Ishikawa (cell line): ENCODE data around the gene PCDHA8.

Experiments
- CEBPB ChIP-seq: IDR thresholded peaks from 2 replicates; pipeline ENCODE4 v1.6.1; 2012
- CREB1 ChIP-seq: IDR thresholded peaks from 2 replicates; pipeline ENCODE4 v1.6.1; 2012; ENCODE audit warnings: low read depth
- EGR1 ChIP-seq: IDR thresholded peaks from 2 replicates; pipeline ENCODE4 v1.6.1; 2012
- EP300 ChIP-seq: IDR thresholded peaks from 2 replicates; pipeline ENCODE4 v1.6.1; 2012; ENCODE audit warnings: borderline replicate concordance
- FOXM1 ChIP-seq: IDR thresholded peaks from 2 replicates; pipeline ENCODE4 v1.6.1; 2012; ENCODE audit warnings: low read depth, borderline replicate concordance
- MAX ChIP-seq: IDR thresholded peaks from 2 replicates; pipeline ENCODE4 v1.6.1; 2012
- NFIC ChIP-seq: IDR thresholded peaks from 2 replicates; pipeline ENCODE4 v1.6.1; 2012
- RAD21 ChIP-seq: IDR thresholded peaks from 2 replicates; pipeline ENCODE4 v1.6.1; 2012; ENCODE audit warnings: low read depth
- REST ChIP-seq: IDR thresholded peaks from 2 replicates; pipeline ENCODE4 v1.6.1; 2012; ENCODE audit warnings: low read depth, mild to moderate bottlenecking
- TAF1 ChIP-seq: IDR thresholded peaks from 2 replicates; pipeline ENCODE4 v1.6.1; 2012; ENCODE audit warnings: low read depth, mild to moderate bottlenecking
- TCF12 ChIP-seq: IDR thresholded peaks from 2 replicates; pipeline ENCODE4 v1.6.1; 2012; ENCODE audit warnings: low read depth
- TEAD4 ChIP-seq: IDR thresholded peaks from 2 replicates; pipeline ENCODE4 v1.6.1; 2012
- USF1 ChIP-seq: IDR thresholded peaks from 2 replicates; pipeline ENCODE4 v1.6.1; 2012
- YY1 ChIP-seq: IDR thresholded peaks from 2 replicates; pipeline ENCODE4 v1.6.1; 2012; ENCODE audit warnings: low read depth

- TF ChIP-seq EP300 (no peak), EGR1 (no peak), RAD21 (no peak), REST (peak; percentile 52; the same call in 1 of the 2 replicates), TAF1 (no peak), NFIC (no peak), MAX (no peak), CREB1 (no peak), CEBPB (no peak), YY1 (no peak), USF1 (no peak), FOXM1 (no peak), TCF12 (no peak), TEAD4 (no peak)
These were observed 29.5 kb downstream of the PCDHA8 start for GRCh38 chr5:140870221-140871201.
